Body of pancreas (tissue), 4 donors: Measurements from ENCODE around the gene CTNND1. TPM values are rescaled to one million over a fixed set of nuclear protein-coding genes. Genes with fewer than 3 reads are reported as not detected.
"Not testable (repeated sequence)": the region's sequence is repeated elsewhere in the genome, so short reads cannot be mapped to it uniquely, and the experiment has no call there.

Experiments
- ATAC-seq: fragments of 150-250 bp; one replicate; pipeline ENCODE4 v1.9.1; 2016
- DNase-seq, 4 donors: peaks; one replicate each; pipeline ENCODE4 v3.0.0-alpha.2; 2019
- H3K27ac ChIP-seq, 4 donors: fragments of 200-600 bp; sonication (generic); 1 replicate in 3 of 4; 2 replicates in 1 of 4; pipeline versions ENCODE4 v1.5.1 to v1.6.1; 2016 to 2019; ENCODE audit warnings: mild to moderate bottlenecking in 1 of 4, mixed read lengths in 1 of 4, moderate library complexity in 1 of 4
- H3K27me3 ChIP-seq, 2 donors: fragments of 200-600 bp; sonication (generic); one replicate each; pipeline ENCODE4 v1.6.0; 2016; ENCODE audit warnings: mild to moderate bottlenecking in 1 of 2
- H3K36me3 ChIP-seq, 2 donors: fragments of 200-600 bp; sonication (generic); replicated peaks in 1 of 2; 2 replicates each; pipeline ENCODE4 v1.5.1; 2016; ENCODE audit warnings: low read depth in 2 of 2; ENCODE audit not compliant: insufficient read depth in 1 of 2
- H3K4me1 ChIP-seq: fragments of 200-600 bp; sonication (generic); one replicate; pipeline ENCODE4 v1.6.0; 2016
- H3K4me3 ChIP-seq, 2 donors: fragments of 200-600 bp; sonication (generic); 1 replicate in 1 of 2; 2 replicates in 1 of 2; pipeline ENCODE4 v1.5.1; 2016 to 2019
- H3K9me3 ChIP-seq, 3 donors: fragments of 200-600 bp; sonication (generic); 1 replicate in 2 of 3; 2 replicates in 1 of 3; pipeline ENCODE4 v1.5.1; 2016
- POLR2A ChIP-seq, 3 donors: fragments of 450-650 bp; IDR thresholded peaks; one replicate each; pipeline ENCODE4 v1.6.1; 2016; ENCODE audit warnings: antibody characterized with exemption in 3 of 3, mild to moderate bottlenecking in 2 of 3
- WGBS, 2 donors: methylation state at CpG; one replicate each; pipeline ENCODE4 v1.1.5; 2017; 5-methylcytosine and 5-hydroxymethylcytosine counted together
- intact Hi-C: fragments of 100-400 bp; cut with DNase I; formaldehyde crosslinking; loops from one replicate; pipeline ENCODE4 v1.15.1; 2023
- total RNA-seq, 2 donors: library from RNA; depleted of rRNA; stranded (reverse); fragments of >200 nt; gene quantifications; one replicate each; pipeline ENCODE4 v1.1.0, GENCODE V29; 2016
- TF ChIP-seq, protein P1 (sequence below), 7 experiments: fragments of 450-650 bp in 4 of 7; fragments of 200-600 bp in 3 of 7; sonication (generic) in 3 of 7; IDR thresholded peaks; one replicate each; pipeline ENCODE4 v1.5.1; 2016 to 2019; ENCODE audit warnings: antibody characterized with exemption in 7 of 7

Gene CTNND1, protein sequence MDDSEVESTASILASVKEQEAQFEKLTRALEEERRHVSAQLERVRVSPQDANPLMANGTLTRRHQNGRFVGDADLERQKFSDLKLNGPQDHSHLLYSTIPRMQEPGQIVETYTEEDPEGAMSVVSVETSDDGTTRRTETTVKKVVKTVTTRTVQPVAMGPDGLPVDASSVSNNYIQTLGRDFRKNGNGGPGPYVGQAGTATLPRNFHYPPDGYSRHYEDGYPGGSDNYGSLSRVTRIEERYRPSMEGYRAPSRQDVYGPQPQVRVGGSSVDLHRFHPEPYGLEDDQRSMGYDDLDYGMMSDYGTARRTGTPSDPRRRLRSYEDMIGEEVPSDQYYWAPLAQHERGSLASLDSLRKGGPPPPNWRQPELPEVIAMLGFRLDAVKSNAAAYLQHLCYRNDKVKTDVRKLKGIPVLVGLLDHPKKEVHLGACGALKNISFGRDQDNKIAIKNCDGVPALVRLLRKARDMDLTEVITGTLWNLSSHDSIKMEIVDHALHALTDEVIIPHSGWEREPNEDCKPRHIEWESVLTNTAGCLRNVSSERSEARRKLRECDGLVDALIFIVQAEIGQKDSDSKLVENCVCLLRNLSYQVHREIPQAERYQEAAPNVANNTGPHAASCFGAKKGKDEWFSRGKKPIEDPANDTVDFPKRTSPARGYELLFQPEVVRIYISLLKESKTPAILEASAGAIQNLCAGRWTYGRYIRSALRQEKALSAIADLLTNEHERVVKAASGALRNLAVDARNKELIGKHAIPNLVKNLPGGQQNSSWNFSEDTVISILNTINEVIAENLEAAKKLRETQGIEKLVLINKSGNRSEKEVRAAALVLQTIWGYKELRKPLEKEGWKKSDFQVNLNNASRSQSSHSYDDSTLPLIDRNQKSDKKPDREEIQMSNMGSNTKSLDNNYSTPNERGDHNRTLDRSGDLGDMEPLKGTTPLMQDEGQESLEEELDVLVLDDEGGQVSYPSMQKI
- 100 to 1,000 TPM; 115 to 178 TPM for total RNA-seq

DNA sequence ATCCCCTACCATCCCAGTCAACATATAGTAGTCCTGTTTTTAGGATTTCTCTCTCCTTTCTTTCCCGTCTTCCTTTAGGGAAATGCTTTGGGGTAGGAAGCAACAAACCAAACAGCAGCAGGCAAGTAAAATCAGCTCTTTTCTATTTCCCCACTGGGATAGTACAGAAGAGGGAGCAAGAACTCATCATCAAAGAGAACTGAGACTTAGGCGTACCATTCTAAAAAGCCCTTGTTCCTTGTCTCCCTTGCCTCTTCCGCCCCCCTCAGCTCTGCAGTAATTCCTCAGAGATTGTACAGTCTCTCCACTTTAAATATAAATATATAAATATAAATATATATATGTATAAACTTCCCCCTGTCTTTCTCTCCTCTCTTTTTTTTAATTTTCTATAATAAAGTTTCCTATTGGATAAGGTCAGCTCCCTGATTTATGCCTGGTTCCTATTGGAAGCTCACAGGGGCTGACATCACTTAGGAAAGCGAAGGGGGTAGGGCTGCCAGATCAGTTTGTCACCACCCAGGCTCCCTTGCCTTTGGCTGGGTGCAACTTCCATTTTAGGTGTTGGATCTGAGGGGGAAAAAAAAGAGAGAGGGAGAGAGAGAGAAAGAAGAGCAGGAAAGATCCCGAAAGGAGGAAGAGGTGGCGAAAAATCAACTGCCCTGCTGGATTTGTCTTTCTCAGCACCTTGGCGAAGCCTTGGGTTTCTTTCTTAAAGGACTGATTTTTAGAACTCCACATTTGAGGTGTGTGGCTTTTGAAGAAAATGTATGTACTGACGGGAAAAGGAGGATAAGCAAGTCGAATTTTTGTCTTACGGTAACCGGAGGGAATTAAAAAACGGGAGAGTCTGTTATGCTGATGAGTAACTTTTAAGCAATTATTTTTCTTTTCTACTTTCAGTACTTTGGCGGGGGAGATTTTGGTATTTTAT, at the start of gene CTNND1:
CTNND1 (plus strand) TSS at position 502 of the 934 bp plus-strand sequence. CDS start 29,677 bp downstream, outside the sequence.
- ATAC-seq, result peak; percentile 100
- Histone ChIP-seq H3K27me3 (no peaks in the 10 kb centered on the region), H3K27ac (peak within 1 kb of the TSS; percentile 95 to 97 (median 96)), H3K9me3 (no peaks in the 10 kb centered on the region), H3K36me3 (no peaks in the 10 kb centered on the region), H3K4me1 (peaks cover 31% of the 10 kb centered on the region), H3K4me3 (peak within 1 kb of the TSS; percentile 30 to 41)
- peak; percentile 90 to 96 (median 94) for DNase-seq
- intact Hi-C loops, result no loop called here
- peak; percentile 64 to 94 (median 93) for TF ChIP-seq POLR2A (IDR thresholded peaks at IDR 0.05)
- TF ChIP-seq, protein P1, sequence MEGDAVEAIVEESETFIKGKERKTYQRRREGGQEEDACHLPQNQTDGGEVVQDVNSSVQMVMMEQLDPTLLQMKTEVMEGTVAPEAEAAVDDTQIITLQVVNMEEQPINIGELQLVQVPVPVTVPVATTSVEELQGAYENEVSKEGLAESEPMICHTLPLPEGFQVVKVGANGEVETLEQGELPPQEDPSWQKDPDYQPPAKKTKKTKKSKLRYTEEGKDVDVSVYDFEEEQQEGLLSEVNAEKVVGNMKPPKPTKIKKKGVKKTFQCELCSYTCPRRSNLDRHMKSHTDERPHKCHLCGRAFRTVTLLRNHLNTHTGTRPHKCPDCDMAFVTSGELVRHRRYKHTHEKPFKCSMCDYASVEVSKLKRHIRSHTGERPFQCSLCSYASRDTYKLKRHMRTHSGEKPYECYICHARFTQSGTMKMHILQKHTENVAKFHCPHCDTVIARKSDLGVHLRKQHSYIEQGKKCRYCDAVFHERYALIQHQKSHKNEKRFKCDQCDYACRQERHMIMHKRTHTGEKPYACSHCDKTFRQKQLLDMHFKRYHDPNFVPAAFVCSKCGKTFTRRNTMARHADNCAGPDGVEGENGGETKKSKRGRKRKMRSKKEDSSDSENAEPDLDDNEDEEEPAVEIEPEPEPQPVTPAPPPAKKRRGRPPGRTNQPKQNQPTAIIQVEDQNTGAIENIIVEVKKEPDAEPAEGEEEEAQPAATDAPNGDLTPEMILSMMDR (IDR thresholded peaks at IDR 0.05), result peak in 2 of 7 experiments; percentile 5 to 26
- WGBS, 2 donors, result 1 to 3% methylated on average over 13 of the region's 13 CpGs

DNA sequence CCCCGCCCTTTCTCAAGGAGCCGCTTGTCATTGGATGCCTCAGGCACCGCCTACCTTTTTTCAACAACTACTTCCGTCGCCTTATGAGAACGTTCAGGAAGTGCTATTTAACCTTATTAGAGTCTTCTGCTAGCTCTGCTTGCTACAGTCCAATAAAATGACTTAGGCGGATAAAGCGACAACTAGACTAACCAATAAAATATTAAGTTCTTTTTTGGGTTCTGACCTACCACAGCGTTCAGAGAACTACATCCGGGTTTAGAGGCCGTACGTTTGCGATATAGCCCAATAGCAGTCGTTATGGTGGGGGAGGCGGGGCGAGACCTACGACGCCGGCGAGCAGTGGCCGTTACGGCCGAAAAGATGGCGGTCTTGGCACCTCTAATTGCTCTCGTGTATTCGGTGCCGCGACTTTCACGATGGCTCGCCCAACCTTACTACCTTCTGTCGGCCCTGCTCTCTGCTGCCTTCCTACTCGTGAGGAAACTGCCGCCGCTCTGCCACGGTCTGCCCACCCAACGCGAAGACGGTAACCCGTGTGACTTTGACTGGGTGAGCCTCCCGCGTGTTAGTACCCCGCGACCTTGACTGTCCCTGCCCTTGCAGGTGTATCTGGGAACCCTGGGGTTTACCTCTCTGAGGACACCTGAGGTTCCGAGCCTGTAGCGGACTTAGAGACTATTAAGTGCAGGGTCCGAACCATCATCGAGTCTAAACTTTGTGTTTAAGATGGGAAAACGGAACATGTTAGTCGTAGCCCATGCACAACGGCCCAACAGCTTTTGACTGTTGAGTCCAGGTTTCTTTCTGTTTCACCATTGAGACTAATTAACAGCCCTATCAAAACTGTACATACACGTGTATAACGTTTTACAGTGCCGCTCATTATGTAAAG, 49.1 kb upstream of the CTNND1 start, which contains the start of gene TMX2:
TMX2 (plus strand) TSS at position 338 of the 895 bp plus-strand sequence; CDS start at position 364, 26 bp downstream.
- H3K27me3 ChIP-seq, result no peaks in the 10 kb centered on the region
- peak within 1 kb of the TSS; percentile 89 to 96 for H3K4me3 ChIP-seq
- H3K27ac ChIP-seq, result peak within 1 kb of the TSS; percentile 88 to 96 (median 94)
- peaks cover 40% of the 10 kb centered on the region for H3K4me1 ChIP-seq
- H3K9me3 ChIP-seq, result no peaks in the 10 kb centered on the region
- ATAC-seq, result peak; percentile 96
- TF ChIP-seq, protein P1 (IDR thresholded peaks at IDR 0.05), result no peak
- TF ChIP-seq POLR2A (IDR thresholded peaks at IDR 0.05), result peak; percentile 35 to 73 (median 67)
- intact Hi-C loops, result loop anchor here (10.0 kb wide), 1 partner anchor 48 kb away; the partner anchor contains the start of gene ZDHHC5
- peak; percentile 93 to 97 (median 94) for DNase-seq
- no peaks in the 10 kb centered on the region for H3K36me3 ChIP-seq
- 0 to 1% methylated on average over 36 to 52 of the region's 53 CpGs for WGBS, 2 donors

DNA sequence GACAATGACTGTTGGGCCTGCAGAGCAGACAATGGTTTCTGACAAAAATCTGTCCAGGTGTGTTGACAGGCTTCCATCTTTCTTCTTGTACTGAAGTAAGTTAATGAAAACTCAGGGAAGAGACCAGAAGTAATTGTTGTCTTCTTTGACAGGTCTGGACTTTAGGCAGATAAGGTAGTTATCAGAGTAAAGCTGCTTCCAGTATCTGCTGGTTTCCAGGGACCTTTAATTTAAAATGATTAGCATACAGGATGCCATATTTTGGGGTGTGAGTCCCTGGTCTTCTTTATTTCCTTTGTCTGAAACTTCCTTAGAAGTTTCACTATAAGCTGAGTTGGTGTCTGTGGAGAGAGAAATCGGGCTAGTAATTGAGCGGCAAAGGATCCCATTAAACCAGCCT, 47.8 kb upstream of the CTNND1 start:
- DNase-seq (no peak), ATAC-seq (no peak)
- Histone ChIP-seq H3K4me3 (no peak overlapping the region), H3K36me3 (no peaks in the 10 kb centered on the region), H3K27me3 (no peaks in the 10 kb centered on the region), H3K4me1 (peaks cover 40% of the 10 kb centered on the region), H3K27ac (no peak overlapping the region), H3K9me3 (no peaks in the 10 kb centered on the region)
- intact Hi-C loops, result loop anchor here (10.0 kb wide), 1 partner anchor 49 kb away; the partner anchor contains the start of gene ZDHHC5
- TF ChIP-seq, protein P1 (IDR thresholded peaks at IDR 0.05), result no peak
- no peak for TF ChIP-seq POLR2A (IDR thresholded peaks at IDR 0.05)
- WGBS, 2 donors, result 94 to 97% methylated on average over 2 of the region's 2 CpGs

DNA sequence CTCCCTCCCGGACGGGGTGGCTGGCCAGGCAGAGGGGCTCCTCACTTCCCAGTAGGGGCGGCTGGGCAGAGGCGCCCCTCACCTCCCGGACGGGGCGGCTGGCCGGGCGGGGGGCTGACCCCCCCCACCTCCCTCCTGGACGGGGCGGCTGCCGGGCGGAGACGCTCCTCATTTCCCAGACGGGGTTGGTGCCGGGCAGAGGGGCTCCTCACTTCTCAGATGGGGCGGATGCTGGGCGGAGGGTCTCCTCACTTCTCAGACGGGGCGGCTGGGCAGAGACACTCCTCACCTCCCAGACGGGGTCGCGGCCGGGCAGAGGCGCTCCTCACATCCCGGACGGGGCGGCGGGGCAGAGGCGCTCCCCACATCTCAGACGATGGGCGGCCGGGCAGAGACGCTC, 44.9 kb upstream of the CTNND1 start:
- H3K27ac ChIP-seq, H3K27me3 ChIP-seq, H3K36me3 ChIP-seq, H3K4me3 ChIP-seq, DNase-seq, ATAC-seq, H3K9me3 ChIP-seq: not testable (repeated sequence)
- H3K4me1 ChIP-seq, result peaks cover 21% of the 10 kb centered on the region
- intact Hi-C loops, result loop anchor here (10.0 kb wide), 1 partner anchor 52 kb away; the partner anchor contains the start of gene ZDHHC5
- WGBS, 2 donors, result no CpG with 5 or more reads among the region's 34 CpGs
